Heart right ventricle (tissue), 16 donors: ENCODE measurements around the gene FKBP7. TPM values are rescaled to one million over a fixed set of nuclear protein-coding genes. Genes with fewer than 3 reads are reported as not detected.

ENCODE experiments used
- ATAC-seq, 8 donors: fragments of 200-7000 bp; cut with Tn5 transposase; one replicate each; pipeline ENCODE4 v1.9.1; 2020; ENCODE audit warnings: mild to moderate bottlenecking in 8 of 8, moderate library complexity in 8 of 8, moderate number of reproducible peaks in 1 of 8
- DNase-seq, 2 donors: peaks; one replicate each; pipeline ENCODE4 v3.0.0-alpha.2; 2020
- H3K27ac ChIP-seq, 10 donors: fragments of 200-600 bp; sonication (generic) in 2 of 10; one replicate each; pipeline versions ENCODE4 v1.5.0 to v1.8.0; 2020 to 2022; ENCODE audit warnings: mild to moderate bottlenecking in 3 of 10
- H3K27me3 ChIP-seq, 7 donors: fragments of 200-600 bp; one replicate each; pipeline ENCODE4 v1.8.0; 2021 to 2022; ENCODE audit warnings: mild to moderate bottlenecking in 2 of 7
- H3K36me3 ChIP-seq, 9 donors: fragments of 200-600 bp; sonication (generic) in 1 of 9; one replicate each; pipeline versions ENCODE4 v1.5.0 to v1.8.0; 2020 to 2022; ENCODE audit warnings: mild to moderate bottlenecking in 2 of 9
- H3K4me1 ChIP-seq, 9 donors: fragments of 200-600 bp; sonication (generic) in 1 of 9; one replicate each; pipeline versions ENCODE4 v1.5.0 to v1.8.0; 2020 to 2022; ENCODE audit warnings: mild to moderate bottlenecking in 4 of 9
- H3K4me3 ChIP-seq, 10 donors: fragments of 200-600 bp; sonication (generic) in 2 of 10; one replicate each; pipeline versions ENCODE4 v1.5.0 to v1.8.0; 2020 to 2022; ENCODE audit warnings: mild to moderate bottlenecking in 7 of 10, moderate library complexity in 2 of 10
- H3K9me3 ChIP-seq, 11 donors: fragments of 200-600 bp in 10 of 11; sonication (generic) in 2 of 11; one replicate each; pipeline versions ENCODE4 v1.5.0 to v1.8.0; 2013 to 2022; ENCODE audit warnings: mild to moderate bottlenecking in 2 of 11, control low read depth in 1 of 11, moderate library complexity in 1 of 11
- WGBS, 2 donors: extraction: QIAGEN DNeasy Blood & Tissue Kit; methylation state at CpG; one replicate each; pipeline ENCODE4 v1.1.7; 2013; ENCODE audit warnings: inconsistent platforms in 1 of 2; 5-methylcytosine and 5-hydroxymethylcytosine counted together
- intact Hi-C, 10 donors: fragments of 100-400 bp; cut with DNase I; formaldehyde crosslinking; loops; one replicate each; pipeline versions ENCODE4 v1.11.1 to v1.14.2; 2022
- polyA plus RNA-seq, 2 donors: library from polyadenylated mRNA; stranded (reverse); fragments of 200-250 nt; gene quantifications; one replicate each; pipeline ENCODE4 v1.2.3, GENCODE V29; 2013
- total RNA-seq, 10 donors: library from RNA; stranded (reverse); fragmentation: NEBNext Ultra II Directional in 3 of 10; extraction: Animal tissue kit (Norgen Biotek cat#: 25700) in 3 of 10; gene quantifications; one replicate each; pipeline versions ENCODE4 v1.2.1 to v1.2.4, GENCODE V29; 2021 to 2023
- TF ChIP-seq, protein P1 (sequence below), 9 donors: fragments of 200-600 bp; sonication (generic) in 2 of 9; IDR thresholded peaks; one replicate each; pipeline versions ENCODE4 v1.5.0 to v1.8.0; 2021 to 2022; ENCODE audit warnings: antibody characterized with exemption in 9 of 9, mild to moderate bottlenecking in 5 of 9, moderate library complexity in 1 of 9
- donor health status: Arrhythmogenic right ventricular cardiomyopathy.
- donor health status: ischemic (EF 13 %, LVEDD 7.1; RV severe dilation, severe dysfunction).
- donor health status: healthy with polysubstance abuse.
- donor health status: DM: no; HTN: yes; CAD: no.
- donor health status: DM: no; HTN: no; CAD: no.
- donor health status: ischemic (EF 25% LVEDD 6.9; RV normal size, moderate dysfunction).
- donor health status: ischemic (EF 25% LVEDD 5.7; RV mildly dilated, moderate dysfunction).
- donor health status: healthy.
- donor health status: DM: yes; HTN: yes; CAD: no.
- donor health status: Ischemic cardiomyopathy.
- donor health status: ischemic (EF 35%, LVEDD 5.7; RV mildly dilated, moderate dysfunction).
- donor health status: nonischemic (EF 11% LVEDD 7.7; RV severe dilation, severe dysfunction).
- donor health status: DM: yes; HTN: yes; CAD: no.
- donor health status: PGD.
- donor health status: ischemic (EF 29% LVEDD 5.4; RV normal size, mild dysfunction).
- donor health status: nonischemic (EF 23%, LVEDD 6.1; RV moderate dilation, normal function).

The FKBP7 gene
- total and polyA plus RNA-seq, 12 donors = 6.1 to 12.4 (median 9.2) TPM

DNA sequence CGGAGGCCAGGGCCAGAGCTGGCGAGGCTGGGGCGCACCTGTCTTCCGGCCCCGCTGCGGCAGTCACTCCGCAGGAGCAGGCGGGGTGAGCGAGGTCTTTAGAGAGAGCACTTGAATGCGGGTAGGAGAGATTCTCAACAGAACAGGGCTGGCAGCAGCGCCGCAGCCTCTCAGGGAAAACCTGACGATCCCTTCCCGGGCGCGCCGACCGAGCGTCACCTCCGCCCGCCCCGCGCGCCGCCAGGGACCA lies 28.0 kb downstream of the FKBP7 start:
- peaks cover 0 to 34% (median 7%) of the 10 kb centered on the region in 9 donors for H3K36me3 ChIP-seq
- DNase-seq (no peak), ATAC-seq (no peak)
- H3K4me3 ChIP-seq = peak overlapping the region; percentile 51 to 99 (median 86)
- 0 to 1% methylated on average over 25 of the region's 25 CpGs for WGBS, 2 donors
- no peaks in the 10 kb centered on the region for H3K9me3 ChIP-seq
- intact Hi-C loops = loop anchor here in 3 of 10 donors (2.0 kb wide), 2 partner anchors 26 to 28 kb away; partner anchors contain the start of gene FKBP7 (in 2 of the 3)
- H3K27ac ChIP-seq = peak overlapping the region; percentile 94 to 99 (median 97)
- TF ChIP-seq, protein P1, sequence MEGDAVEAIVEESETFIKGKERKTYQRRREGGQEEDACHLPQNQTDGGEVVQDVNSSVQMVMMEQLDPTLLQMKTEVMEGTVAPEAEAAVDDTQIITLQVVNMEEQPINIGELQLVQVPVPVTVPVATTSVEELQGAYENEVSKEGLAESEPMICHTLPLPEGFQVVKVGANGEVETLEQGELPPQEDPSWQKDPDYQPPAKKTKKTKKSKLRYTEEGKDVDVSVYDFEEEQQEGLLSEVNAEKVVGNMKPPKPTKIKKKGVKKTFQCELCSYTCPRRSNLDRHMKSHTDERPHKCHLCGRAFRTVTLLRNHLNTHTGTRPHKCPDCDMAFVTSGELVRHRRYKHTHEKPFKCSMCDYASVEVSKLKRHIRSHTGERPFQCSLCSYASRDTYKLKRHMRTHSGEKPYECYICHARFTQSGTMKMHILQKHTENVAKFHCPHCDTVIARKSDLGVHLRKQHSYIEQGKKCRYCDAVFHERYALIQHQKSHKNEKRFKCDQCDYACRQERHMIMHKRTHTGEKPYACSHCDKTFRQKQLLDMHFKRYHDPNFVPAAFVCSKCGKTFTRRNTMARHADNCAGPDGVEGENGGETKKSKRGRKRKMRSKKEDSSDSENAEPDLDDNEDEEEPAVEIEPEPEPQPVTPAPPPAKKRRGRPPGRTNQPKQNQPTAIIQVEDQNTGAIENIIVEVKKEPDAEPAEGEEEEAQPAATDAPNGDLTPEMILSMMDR (IDR thresholded peaks at IDR 0.05) = no peak
- peaks cover 10 to 40% (median 30%) of the 10 kb centered on the region in 9 donors for H3K4me1 ChIP-seq
- H3K27me3 ChIP-seq = no peaks in the 10 kb centered on the region

DNA sequence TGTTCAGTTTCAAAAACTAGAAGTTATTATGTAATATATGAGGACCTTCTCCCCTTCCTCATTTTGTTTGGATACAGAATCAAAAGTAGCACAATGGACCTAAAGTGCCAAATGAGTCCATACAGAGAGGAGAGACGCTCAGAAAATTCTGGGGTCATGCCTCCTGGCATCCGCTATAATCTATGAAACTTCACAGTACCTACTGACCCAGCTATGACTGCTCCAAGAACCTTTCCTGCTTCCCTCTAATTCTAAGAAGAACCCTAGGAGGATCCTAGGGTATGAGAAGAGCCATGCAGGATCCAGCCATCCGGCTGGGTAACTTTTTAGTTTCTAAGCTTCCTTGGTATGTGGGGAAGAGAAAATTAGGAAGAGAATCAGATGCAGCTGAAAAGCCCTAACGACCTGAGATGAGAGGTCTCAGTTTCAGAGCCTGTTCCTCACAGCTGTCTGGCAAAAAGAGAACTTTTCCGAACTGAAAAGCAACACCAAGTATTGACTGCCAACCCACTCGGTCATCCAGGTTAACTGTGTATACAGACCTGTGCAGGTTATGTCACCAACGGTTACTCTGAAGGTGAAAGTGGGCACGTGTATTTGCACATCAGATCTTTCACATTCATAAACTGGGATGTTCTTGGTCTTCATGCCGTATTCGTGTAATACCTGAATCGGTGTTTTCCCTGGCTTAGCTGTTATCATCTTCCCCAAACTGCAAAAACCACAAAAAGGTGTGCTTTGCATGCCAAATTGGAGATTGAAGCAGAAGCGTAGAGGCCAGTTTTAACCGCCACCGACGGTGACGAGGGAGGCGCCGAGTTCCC lies 28.5 kb downstream of the FKBP7 start:
- Histone ChIP-seq H3K27me3 (no peaks in the 10 kb centered on the region), H3K36me3 (peaks cover 0 to 40% (median 7%) of the 10 kb centered on the region in 9 donors), H3K4me1 (peaks cover 10 to 40% (median 30%) of the 10 kb centered on the region in 9 donors), H3K4me3 (peak overlapping the region; percentile 51 to 99 (median 86)), H3K9me3 (no peaks in the 10 kb centered on the region), H3K27ac (peak overlapping the region; percentile 94 to 99 (median 97))
- no peak for DNase-seq
- no peak for ATAC-seq
- WGBS, 2 donors = 6% methylated on average over 18 of the region's 18 CpGs
- TF ChIP-seq, protein P1 (IDR thresholded peaks at IDR 0.05) = no peak
- intact Hi-C loops = loop anchor here in 3 of 10 donors (2.0 kb wide), 2 partner anchors 27 to 29 kb away; partner anchors contain the start of gene FKBP7 (in 2 of the 3)

DNA sequence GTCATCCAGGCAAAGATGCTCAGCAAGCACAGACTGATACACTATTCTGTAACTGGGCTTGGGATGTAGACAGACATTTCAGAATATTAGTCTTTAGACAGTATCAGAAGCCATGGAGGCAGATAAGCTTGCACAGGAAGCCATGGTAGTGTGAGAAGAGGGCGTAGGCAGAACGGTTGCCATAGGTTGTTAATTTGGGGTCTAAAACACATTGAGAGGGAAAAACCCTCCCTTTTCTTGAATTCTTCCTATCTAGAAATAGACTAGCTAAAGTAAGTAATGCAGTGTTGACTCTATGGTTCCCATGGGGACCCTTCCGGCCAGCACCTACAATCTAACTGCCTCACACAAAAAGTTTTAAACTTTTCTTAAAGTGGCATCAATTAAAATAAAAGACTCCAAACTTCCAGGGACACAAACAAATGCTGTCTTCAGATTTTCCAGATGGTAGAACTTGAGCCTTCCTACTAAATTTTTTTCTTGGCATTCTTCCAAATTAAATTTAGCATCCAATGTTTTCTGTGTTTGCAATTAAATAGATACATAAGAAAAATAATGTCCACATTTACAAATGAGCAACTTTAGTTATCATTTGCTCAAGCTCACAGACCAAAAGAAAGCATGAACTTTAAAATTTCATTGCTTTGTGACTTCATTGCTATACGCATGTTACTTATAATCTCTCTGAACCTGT lies 29.3 kb downstream of the FKBP7 start:
- H3K9me3 ChIP-seq = no peaks in the 10 kb centered on the region
- TF ChIP-seq, protein P1 (IDR thresholded peaks at IDR 0.05) = no peak
- peaks cover 0 to 48% (median 7%) of the 10 kb centered on the region in 9 donors for H3K36me3 ChIP-seq
- H3K27me3 ChIP-seq = no peaks in the 10 kb centered on the region
- no peak for ATAC-seq
- H3K4me3 ChIP-seq = peak overlapping the region in 8 of 10 donors; percentile 71 to 99 (median 90)
- intact Hi-C loops = no loop called here
- 61 to 74% methylated on average over 4 of the region's 4 CpGs for WGBS, 2 donors
- no peak for DNase-seq
- peak overlapping the region in 1 of 10 donors; percentile 98 for H3K27ac ChIP-seq
- H3K4me1 ChIP-seq = peaks cover 10 to 40% (median 30%) of the 10 kb centered on the region in 9 donors

DNA sequence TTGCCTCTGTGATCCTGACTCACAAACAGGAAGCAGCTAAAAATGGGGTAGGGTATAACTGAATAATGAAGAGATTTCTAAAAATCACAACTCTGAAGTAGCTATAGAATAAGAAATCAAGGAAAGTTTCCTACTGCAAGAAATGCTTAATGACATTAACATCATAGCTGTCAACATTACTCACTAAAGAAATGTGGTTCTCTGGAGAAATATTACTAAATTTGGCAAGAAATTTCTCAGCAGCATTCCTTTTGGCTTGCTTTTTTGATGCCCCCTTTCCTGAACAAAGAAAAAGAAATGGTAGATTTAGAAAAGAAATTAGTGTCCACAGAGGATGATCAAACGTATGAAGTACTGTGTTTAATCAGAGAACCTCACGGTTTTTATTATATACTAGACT lies 37.0 kb downstream of the FKBP7 start:
- ATAC-seq (no peak), DNase-seq (no peak)
- no peaks in the 10 kb centered on the region for H3K4me1 ChIP-seq
- intact Hi-C loops = no loop called here
- H3K4me3 ChIP-seq = no peak overlapping the region
- TF ChIP-seq, protein P1 (IDR thresholded peaks at IDR 0.05) = no peak
- no peak overlapping the region for H3K27ac ChIP-seq
- no peaks in the 10 kb centered on the region for H3K27me3 ChIP-seq
- H3K36me3 ChIP-seq = peaks cover 0 to 100% (median 56%) of the 10 kb centered on the region in 9 donors
- no peaks in the 10 kb centered on the region for H3K9me3 ChIP-seq
- WGBS, 2 donors = 91 to 98% methylated on average over 2 of the region's 2 CpGs
